Measurements from ENCODE around the gene ING5.

Gene ING5

DNA sequence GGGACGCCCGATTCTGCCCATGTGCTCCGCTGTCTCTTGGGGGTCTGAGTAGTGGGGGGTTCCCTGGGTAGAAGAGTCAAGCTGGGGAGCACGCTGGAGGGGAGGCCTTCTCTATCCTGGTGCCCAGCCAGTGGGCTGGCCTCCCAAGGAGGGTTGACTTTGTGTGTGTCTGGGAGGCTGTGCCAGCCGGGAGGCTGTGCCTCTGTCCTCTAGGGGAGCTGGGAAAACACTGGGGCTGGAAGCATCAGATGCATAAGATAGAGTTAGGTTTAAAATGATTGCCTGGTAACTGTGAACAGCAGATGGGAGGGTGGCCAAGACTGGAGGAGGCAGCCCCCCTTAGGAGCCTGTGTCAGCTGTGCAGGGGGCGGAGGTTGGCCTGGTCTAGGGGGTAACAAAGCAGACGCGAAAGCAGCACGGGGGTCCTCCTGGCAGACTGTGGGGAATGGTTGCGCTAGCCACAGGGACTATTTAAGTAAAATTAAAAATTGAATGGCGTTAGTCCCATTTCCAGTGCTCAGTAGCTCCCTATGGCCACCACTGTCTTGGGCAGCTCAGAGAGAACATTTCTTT lies 1.3 kb downstream of the ING5 start:
- peak in 7 of 51 donors; percentile 13 to 58 (median 35) for DNase-seq

DNA sequence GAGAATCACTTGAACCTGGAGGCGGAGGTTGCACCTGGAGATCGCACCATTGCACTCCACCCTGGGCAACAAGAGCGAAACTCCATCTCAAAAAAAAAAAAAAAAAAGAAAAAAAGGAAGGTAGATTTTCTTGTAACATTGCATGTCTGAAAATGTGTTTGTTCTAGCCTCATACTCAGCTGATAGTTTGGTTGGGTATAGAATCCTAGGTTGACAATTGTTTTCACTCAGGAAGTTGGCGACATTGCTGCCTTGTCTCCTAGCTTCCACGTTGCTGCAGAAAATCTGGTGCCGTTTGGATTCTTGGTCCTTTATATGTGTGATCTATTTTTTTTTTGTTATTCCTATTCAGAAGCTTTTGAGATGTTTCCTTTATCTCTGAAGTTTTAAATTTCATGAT lies 4.7 kb downstream of the ING5 start:
- no peak for DNase-seq

DNA sequence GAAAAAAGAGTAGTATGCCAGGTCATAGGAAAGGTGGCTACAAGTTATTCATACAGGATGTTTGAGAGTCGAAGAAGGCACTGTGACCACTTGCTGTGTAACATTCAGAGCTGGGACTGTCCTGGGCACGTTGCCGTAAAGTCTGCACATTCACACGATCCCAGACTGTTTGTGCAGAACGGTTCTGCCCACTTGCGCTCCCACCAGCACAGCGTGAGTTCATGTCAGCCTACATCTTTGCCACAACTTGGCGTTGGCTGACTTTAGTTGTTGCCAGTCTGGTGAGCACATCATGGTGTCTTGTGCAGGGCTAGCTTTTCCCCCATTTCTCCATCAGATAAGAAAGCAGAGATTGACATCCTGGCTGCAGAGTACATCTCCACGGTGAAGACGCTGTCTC lies 7.0 kb downstream of the ING5 start:
- peak in 1 of 51 donors; percentile 44 for DNase-seq

- no peak for DNase-seq
Observed at GRCh38 chr2:241719093-241719492, 17.3 kb downstream of the ING5 start.

DNA sequence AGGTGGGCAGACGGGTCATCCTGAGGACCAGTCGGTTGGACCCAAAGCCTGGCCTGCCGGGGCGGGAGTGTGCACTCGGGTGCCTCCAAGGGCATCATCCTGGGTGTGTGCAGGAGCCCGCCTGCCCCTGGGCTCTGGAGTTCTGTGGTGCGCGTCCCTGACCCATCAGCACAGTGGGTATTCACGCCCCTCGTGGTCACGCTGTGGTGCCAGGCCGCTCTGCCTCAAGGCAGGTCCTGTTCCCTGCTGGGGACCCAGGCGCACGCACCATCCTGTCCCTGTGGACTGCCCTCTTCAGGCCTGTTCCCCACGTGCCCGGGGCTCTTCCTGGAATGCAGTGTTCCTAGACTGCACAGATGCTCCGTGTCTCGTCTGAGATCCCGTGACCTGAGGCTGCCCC lies 18.3 kb downstream of the ING5 start:
- no peak for DNase-seq

DNA sequence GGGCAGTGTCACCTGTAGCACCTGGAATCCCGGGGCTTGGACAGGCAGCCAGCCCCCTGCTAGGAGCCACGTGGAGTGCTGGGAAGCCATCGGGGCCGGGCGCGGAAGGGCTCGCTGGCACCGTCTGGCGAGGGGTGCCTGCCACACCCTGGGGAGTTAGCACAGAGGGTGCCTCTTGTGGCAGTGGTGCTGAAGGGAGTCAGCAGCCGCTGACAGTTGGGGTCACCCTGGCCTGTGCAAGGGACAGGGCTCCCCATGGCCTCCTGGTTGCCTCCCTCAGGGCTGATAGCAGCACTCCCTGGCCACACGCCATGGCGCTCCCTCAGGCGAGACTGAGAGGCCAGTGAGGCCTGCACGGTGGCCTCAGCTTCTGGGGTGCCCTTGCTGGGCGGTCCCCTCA lies 18.7 kb downstream of the ING5 start:
- DNase-seq = no peak

GRCh38 chr2:241721852-241722251 lies 20.0 kb downstream of the ING5 start:
- no peak for DNase-seq

GRCh38 chr2:241722896-241723454 lies 21.1 kb downstream of the ING5 start:
- no peak for DNase-seq

- no peak for DNase-seq
Observed at GRCh38 chr2:241724259-241724974, 22.6 kb downstream of the ING5 start.

- DNase-seq = no peak
Observed at GRCh38 chr2:241724975-241725870, 23.4 kb downstream of the ING5 start.

DNA sequence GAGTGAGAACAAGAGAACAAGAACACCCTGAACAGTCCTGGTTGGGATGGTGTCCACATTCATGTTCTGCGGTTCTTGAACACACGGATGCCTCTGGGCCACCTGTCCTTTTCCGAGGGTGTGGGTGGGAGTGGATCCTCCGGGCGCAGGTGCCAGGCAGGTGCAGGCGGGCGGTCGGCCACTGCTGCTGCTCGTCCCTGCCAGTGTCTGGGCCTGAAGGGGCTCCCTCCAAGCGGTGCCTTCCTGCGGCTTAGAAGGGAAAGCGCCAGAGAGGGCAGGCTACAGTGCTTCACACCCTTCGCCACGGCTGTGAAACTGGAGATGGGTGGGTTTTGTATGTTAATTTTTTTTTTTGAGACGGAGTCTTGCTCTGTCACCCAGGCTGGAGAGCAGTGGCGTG lies 24.6 kb downstream of the ING5 start:
- no peak for DNase-seq

DNA sequence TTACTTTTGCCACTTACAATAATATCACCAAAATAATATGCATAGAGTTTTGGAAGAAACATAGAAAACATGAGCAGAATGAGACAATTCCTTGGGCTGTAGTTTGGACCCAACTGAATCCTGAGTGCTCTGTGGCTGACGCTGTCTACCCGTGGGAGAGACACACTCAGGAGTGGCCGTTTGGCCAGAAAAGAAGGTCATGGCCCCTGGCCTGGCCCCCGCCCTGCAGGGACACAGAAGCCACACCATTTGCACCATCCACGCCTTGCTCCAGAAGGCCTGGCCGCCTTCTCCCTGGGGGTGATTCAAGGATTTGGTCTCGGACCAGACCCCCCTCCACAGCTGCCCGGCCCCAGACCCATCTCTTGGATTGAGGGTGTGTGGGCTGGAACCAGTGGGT lies 26.2 kb downstream of the ING5 start:
- no peak for DNase-seq

DNA sequence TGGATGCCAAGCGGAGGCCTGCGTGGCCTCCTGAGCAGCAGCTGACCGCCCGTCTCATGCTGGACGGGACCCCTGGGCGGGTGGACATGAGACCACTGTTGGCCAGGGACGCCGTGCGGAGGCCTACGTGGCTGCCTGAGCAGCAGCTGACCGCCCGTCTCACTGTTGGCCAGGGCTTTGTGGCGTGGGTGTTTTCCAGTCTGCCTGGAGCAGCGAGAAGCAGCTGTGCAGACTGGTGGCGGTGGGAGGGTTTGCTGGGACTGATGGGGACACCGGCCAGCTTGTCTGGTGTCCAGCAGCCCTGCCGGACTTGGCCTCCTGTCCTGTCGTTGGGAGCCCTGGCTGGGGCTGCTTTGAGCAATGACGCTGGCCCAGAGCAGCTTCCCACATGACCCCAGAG lies 26.8 kb downstream of the ING5 start:
- peak in 43 of 51 donors; percentile 4 to 82 (median 37) for DNase-seq

DNA sequence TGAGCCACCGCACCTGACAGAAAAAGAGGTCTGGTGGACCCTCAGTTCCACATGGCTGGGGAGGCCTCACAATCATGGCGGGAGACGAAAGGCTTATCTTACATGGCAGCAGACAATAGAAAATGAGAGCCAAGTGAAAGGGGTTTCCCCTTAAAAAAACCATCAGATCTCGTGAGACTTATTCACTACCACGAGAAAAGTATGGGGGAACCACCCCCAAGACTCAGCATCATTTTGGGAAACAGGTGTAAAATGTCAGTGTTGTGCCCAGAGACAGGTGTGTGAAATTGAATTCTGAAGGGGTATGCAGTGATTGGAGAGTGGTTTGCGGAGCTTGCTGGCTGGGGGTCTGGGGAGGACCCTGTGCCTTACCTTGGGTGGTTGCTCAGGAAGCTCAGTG lies 28.0 kb downstream of the ING5 start:
- no peak for DNase-seq

DNA sequence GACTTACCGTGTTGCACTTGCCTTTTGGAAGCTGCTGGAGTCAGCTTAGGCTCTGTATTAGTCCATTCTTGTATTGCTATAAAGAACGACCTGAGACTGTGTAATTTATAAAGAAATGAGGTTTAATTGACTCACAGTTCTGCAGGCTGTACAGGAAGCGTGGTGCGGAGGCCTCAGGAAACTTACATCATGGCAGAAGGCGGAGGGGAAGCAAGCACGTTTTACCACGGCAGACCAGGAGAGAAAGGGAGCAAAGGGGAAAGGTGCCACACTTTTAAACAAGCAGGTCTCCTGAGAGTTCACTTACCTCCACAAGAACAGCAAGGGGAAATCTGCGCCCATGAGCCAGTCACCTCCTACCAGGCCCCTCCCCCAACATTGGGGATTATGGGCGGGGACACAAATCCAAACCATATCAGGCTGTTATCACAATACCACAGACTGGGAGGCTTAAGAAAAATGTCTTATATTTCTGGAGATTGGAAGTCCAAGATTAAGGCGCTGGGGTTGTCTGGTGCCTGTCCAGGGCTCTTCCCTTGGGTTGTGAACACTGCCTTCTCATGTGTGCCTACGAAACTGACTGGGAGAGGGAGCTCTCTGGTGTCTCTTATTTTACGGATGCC lies 28.9 kb downstream of the ING5 start:
- no peak for DNase-seq

- peak in 29 of 51 donors; percentile 2 to 79 (median 44) for DNase-seq
Observed at GRCh38 chr2:241732513-241733186, 30.8 kb downstream of the ING5 start.

DNA sequence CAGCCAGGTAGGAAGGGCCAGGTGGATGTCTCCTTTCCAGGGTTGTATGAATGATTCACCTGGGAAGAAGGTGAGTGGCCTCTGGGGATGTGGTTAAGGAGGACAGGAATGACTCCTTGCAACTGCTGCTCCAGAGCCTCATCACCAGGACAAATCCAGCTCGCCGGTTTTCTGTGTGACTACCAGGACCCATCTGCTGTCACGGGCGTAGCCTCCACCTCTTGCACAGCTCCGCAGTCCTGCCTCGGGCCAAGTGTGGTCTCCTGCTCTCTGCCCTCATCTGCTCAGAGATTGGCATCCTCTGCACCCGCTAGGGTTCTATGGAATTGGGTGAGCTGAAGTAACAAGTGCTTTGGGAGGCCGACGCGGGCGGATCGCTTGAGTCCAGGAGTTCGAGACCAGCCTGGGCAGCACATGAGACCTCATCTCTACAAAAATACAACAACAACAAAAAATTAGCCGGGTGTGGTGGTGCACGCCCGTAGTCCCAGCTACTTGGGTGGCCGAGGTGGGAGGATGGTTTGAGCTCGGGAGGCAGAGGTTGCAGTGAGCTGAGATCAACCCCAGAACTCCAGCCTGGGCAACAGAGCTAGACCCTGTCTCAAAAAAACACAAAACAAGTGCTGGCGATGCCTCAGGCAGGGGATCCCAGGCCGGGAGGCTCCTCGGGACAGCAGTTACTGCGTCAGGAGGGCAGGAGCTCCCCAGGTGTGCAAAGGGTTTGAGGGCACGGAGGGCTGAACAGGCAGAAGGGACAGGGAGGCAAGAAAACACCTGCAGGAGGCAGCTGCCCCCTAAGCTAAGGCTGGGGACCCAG lies 31.8 kb downstream of the ING5 start:
- peak in 3 of 51 donors; percentile 2 to 47 (median 40) for DNase-seq

DNA sequence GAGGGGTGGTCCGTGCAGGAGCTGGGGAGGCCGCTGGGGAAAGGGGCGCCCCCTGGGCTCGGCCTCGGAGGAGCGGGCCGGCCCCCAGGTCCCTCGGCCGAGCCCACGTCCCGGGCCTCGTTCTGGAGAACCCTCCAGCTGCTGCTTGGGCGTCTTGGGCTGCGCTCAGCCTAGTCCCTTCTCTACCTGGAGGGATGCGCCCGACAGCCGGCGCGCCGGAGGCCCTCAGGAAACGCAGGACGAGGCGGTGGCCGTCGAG lies 32.3 kb downstream of the ING5 start:
- DNase-seq = no peak

DNA sequence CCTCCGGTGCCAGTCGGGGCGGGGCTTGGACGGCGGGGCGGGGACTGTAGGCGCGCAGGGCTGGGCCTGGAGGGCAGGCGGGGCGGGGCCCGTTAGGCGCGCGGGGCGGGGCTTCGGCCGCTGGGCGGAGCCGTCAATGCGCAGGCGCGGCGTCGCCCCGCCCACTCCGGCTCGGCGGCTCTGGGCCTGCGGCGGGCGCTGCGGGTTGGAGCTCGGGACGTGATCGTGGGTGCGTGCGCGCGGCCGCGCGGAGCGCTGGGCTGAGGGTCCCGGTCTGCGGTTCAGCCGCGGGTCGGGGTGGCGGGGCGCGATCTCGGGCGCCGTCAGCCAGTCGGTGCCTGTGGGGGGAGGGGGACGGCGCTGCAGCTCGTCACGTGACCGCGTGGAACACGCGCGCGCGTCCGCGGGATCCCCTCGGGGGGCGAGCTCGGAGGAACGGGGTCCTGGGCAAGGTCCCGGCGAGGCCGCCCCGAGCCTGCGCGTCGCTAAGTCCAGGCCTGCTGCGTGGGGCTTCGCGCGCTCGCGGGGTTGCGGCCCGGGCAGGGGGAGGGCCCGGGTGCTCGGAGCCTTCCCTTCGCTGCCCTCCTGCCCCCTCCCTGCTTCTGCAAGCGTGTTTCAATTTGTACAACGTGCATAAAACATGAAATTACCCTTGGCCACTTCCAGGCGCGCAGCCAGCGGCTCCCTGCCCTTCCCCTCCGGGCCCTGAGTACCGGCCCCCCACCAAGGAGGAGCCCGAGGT lies 32.8 kb downstream of the ING5 start, which contains the start of gene D2HGDH:
Gene D2HGDH (plus strand): TSS at position 164 of the 742 bp plus-strand sequence. CDS start 595 bp downstream, outside the sequence.
- DNase-seq = peak; percentile 49 to 95 (median 86)

GRCh38 chr2:241736111-241736510 lies 34.3 kb downstream of the ING5 start:
- no peak for DNase-seq

Measured in hypothalamus (tissue), 51 donors.